Upper lobe of right lung (tissue), 1 donor: ENCODE results near the gene NUP133. TPM values are rescaled to one million over a fixed set of nuclear protein-coding genes. Genes with fewer than 3 reads are reported as not detected.

ENCODE experiments used
- ATAC-seq: fragments of 200-7000 bp; cut with Tn5 transposase; one replicate; pipeline ENCODE4 v1.9.1; 2020; ENCODE audit warnings: mild to moderate bottlenecking, moderate library complexity
- DNase-seq: peaks from one replicate; pipeline ENCODE4 v3.0.0-alpha.2; 2020
- H3K27ac ChIP-seq: fragments of 200-600 bp; one replicate; pipeline ENCODE4 v1.8.0; 2022
- H3K27me3 ChIP-seq: fragments of 200-600 bp; one replicate; pipeline ENCODE4 v1.8.0; 2022; ENCODE audit warnings: mild to moderate bottlenecking
- H3K36me3 ChIP-seq: fragments of 200-600 bp; one replicate; pipeline ENCODE4 v1.8.0; 2022
- H3K4me1 ChIP-seq: fragments of 200-600 bp; one replicate; pipeline ENCODE4 v1.8.0; 2022
- H3K4me3 ChIP-seq: fragments of 200-600 bp; one replicate; pipeline ENCODE4 v1.8.0; 2022; ENCODE audit warnings: mild to moderate bottlenecking
- H3K9me3 ChIP-seq: fragments of 200-600 bp; one replicate; pipeline ENCODE4 v1.8.0; 2022
- intact Hi-C: fragments of 100-400 bp; cut with DNase I; formaldehyde crosslinking; loops from one replicate; pipeline ENCODE4 v1.11.0; 2022
- total RNA-seq: library from RNA; stranded (reverse); fragmentation: NEBNext Ultra II Directional; extraction: Animal tissue kit (Norgen Biotek cat#: 25700); gene quantifications from one replicate; pipeline ENCODE4 v1.2.1, GENCODE V29; 2021
- TF ChIP-seq, protein P1 (sequence below): fragments of 200-600 bp; IDR thresholded peaks from one replicate; pipeline ENCODE4 v1.8.0; 2022; ENCODE audit warnings: antibody characterized with exemption
- donor health status: DM: no; HTN: yes; CAD: no; lungs with severe emphysema.

Gene NUP133
- total RNA-seq, 1 donor from 2014 or later, result 33.8 TPM

DNA sequence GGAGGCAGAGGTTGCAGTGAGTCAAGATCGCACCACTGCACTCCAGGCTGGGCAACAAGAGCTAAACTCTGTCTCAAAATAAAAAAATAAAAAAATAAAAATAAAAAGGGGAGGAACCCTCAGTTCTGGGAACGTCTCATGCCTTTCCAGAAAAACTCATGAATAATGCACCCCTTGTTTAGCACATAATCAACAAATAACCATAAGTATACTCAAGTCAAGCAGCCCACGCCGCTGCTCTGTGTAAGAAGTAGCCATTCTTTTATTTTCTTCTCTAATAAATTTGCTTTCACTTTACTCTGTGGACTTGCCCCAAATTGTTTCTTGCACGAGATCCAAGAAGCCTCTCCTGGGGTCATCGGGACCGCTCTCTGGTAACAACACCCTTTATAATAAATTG is 59.8 kb downstream of the NUP133 start:
- DNase-seq (no peak), ATAC-seq (no peak)
- no peaks in the 10 kb centered on the region for H3K27me3 ChIP-seq
- no peaks in the 10 kb centered on the region for H3K9me3 ChIP-seq
- H3K4me3 ChIP-seq, result no peak overlapping the region
- intact Hi-C loops, result no loop called here
- H3K27ac ChIP-seq, result no peak overlapping the region
- TF ChIP-seq, protein P1, sequence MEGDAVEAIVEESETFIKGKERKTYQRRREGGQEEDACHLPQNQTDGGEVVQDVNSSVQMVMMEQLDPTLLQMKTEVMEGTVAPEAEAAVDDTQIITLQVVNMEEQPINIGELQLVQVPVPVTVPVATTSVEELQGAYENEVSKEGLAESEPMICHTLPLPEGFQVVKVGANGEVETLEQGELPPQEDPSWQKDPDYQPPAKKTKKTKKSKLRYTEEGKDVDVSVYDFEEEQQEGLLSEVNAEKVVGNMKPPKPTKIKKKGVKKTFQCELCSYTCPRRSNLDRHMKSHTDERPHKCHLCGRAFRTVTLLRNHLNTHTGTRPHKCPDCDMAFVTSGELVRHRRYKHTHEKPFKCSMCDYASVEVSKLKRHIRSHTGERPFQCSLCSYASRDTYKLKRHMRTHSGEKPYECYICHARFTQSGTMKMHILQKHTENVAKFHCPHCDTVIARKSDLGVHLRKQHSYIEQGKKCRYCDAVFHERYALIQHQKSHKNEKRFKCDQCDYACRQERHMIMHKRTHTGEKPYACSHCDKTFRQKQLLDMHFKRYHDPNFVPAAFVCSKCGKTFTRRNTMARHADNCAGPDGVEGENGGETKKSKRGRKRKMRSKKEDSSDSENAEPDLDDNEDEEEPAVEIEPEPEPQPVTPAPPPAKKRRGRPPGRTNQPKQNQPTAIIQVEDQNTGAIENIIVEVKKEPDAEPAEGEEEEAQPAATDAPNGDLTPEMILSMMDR, result no peak
- H3K36me3 ChIP-seq, result peaks cover 85% of the 10 kb centered on the region
- no peaks in the 10 kb centered on the region for H3K4me1 ChIP-seq

DNA sequence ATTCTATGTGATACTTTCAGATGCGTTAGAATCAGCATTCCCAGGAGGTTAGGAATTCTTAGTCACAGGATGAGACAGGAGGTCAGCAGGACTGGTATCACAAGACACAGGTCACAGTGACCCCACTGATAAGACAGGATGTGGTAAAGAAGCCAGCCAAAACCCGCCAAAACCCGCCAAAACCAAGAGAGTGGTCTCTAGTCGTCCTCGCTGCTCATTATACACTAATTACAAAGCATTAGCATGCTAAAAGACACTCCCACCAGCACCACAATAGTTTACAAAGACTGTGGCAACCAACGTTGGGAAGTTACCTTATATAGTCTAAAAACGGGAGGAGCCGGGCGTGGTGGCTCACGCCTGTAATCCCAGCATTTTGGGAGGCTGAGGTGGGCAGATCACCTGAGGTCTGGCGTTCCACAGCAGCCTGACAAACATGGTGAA is 60.3 kb downstream of the NUP133 start:
- H3K4me1 ChIP-seq, result no peaks in the 10 kb centered on the region
- intact Hi-C loops, result no loop called here
- no peak overlapping the region for H3K27ac ChIP-seq
- DNase-seq, result no peak
- H3K9me3 ChIP-seq, result no peaks in the 10 kb centered on the region
- no peaks in the 10 kb centered on the region for H3K27me3 ChIP-seq
- H3K4me3 ChIP-seq, result no peak overlapping the region
- H3K36me3 ChIP-seq, result peaks cover 90% of the 10 kb centered on the region
- TF ChIP-seq, protein P1, result no peak
- no peak for ATAC-seq

DNA sequence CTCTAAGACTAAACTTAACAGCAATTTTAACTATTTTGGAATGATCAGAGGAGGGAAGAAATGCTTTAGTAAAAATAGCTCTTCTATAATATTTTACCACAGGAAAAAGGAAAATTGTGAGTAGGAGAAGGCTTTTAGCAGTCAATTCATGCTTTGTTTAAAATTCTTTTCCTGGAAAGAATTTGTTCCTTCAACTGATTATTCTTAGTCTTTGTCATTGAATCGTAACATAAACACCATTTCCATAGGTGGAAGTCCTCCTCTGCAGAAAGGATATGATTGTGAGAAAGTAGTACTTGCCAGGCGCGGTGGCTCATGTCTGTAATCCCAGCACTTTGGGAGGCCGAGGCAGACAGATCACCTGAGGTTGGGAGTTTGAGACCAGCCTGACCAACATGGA is 62.3 kb downstream of the NUP133 start:
- no peak overlapping the region for H3K27ac ChIP-seq
- ATAC-seq (no peak), DNase-seq (no peak)
- H3K27me3 ChIP-seq, result no peaks in the 10 kb centered on the region
- no peaks in the 10 kb centered on the region for H3K4me1 ChIP-seq
- no peak overlapping the region for H3K4me3 ChIP-seq
- intact Hi-C loops, result no loop called here
- TF ChIP-seq, protein P1, result no peak
- peaks cover 89% of the 10 kb centered on the region for H3K36me3 ChIP-seq
- no peaks in the 10 kb centered on the region for H3K9me3 ChIP-seq

DNA sequence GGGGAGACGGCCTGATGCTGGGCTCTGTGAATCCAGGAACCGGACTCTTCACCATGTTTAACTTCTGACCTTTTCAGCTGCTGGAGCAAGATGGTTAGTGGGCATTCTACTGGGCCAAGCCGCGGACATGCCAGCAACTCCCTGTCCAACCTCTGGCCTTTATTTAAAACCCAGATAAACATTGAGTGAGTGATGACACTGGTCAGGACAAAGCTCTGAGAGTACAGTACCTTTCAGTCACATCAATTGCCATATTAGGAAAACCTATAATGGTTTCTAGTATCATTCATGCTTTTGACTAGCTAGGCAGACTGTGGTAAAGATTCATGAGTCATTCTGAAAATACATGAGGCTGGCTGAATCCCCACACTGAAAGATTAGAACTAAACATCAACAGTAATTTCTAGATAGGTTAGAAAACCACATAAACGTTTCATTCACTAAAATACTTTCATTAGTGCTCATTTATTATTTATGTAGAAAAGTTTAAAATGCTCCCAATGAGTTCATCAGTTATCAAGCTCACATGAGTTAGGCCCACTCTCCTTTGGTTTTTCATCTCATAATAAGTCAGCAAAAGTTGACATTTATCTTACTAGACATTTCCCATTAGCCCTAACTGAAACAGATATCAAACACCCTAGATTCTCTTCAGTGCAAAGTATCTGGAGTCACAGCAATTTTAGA is 67.1 kb downstream of the NUP133 start:
- TF ChIP-seq, protein P1, result no peak
- intact Hi-C loops, result no loop called here
- no peaks in the 10 kb centered on the region for H3K4me1 ChIP-seq
- H3K4me3 ChIP-seq, result no peak overlapping the region
- H3K27ac ChIP-seq, result no peak overlapping the region
- H3K36me3 ChIP-seq, result peaks cover 55% of the 10 kb centered on the region
- DNase-seq (no peak), ATAC-seq (no peak)
- no peaks in the 10 kb centered on the region for H3K27me3 ChIP-seq
- H3K9me3 ChIP-seq, result no peaks in the 10 kb centered on the region

DNA sequence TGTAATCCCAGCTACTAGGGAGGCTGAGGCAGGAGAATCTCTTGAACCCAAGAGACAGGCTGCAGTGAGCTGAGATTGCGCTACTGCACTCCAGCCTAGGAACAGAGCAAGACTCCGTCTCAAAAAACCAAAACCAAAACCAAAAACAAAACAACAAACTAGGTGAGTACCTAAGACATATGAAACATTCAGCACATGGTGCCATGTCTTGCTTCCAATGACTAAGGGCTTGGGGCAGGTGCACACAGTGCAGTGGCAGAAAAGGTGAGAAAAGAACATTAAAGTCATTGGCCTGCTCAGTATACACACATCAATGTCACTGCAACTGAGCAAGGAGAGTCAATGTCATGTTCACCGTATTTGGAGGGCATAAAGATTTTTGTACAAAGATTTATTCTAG is 70.1 kb downstream of the NUP133 start:
- Histone ChIP-seq H3K27ac (no peak overlapping the region), H3K9me3 (no peaks in the 10 kb centered on the region), H3K27me3 (peaks cover 21% of the 10 kb centered on the region), H3K4me1 (no peaks in the 10 kb centered on the region), H3K4me3 (no peak overlapping the region), H3K36me3 (peaks cover 26% of the 10 kb centered on the region)
- intact Hi-C loops, result no loop called here
- no peak for ATAC-seq
- DNase-seq, result no peak
- TF ChIP-seq, protein P1, result no peak

DNA sequence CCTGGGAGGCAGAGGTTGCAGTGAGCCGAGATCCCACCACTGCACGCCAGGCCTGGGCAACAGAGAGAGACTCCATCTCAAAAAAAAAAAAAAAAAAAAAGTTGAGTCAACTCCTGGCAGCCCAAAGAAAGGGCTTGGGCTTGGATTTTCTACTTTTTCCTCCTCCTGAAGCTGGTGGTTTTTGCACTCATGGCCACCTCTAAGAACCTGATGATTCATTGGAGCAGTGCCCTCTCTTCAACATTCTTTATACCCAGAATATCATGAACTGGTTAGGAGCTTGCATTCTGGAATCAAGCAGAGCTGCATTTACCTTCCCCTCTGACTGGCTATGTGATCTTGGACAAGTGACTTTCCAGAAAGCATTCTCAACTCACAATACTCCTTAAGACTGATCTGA is 70.7 kb downstream of the NUP133 start:
- ATAC-seq (no peak), DNase-seq (no peak)
- TF ChIP-seq, protein P1, result no peak
- Histone ChIP-seq H3K36me3 (peaks cover 24% of the 10 kb centered on the region), H3K27ac (no peak overlapping the region), H3K4me3 (no peak overlapping the region), H3K4me1 (no peaks in the 10 kb centered on the region), H3K9me3 (no peaks in the 10 kb centered on the region), H3K27me3 (peaks cover 27% of the 10 kb centered on the region)
- intact Hi-C loops, result no loop called here
